Left ventricle myocardium inferior (tissue), 1 donor: ENCODE results near the gene ZSCAN10. TPM values are rescaled to one million over a fixed set of nuclear protein-coding genes. Genes with fewer than 3 reads are reported as not detected.
A peak's percentile ranks its signal among the peaks of the same experiment; 100 is the strongest.

Experiments used
- DNase-seq: peaks from one replicate; pipeline ENCODE4 v3.0.0-alpha.2; 2020
- H3K27ac ChIP-seq: fragments of 200-600 bp; replicated peaks from 2 replicates; pipeline ENCODE4 v1.8.0; 2021
- H3K27me3 ChIP-seq: fragments of 200-600 bp; 2 replicates; pipeline ENCODE4 v1.8.0; 2021; ENCODE audit warnings: low read depth
- H3K36me3 ChIP-seq: fragments of 200-600 bp; 2 replicates; pipeline ENCODE4 v1.8.0; 2021
- H3K4me1 ChIP-seq: fragments of 200-600 bp; 2 replicates; pipeline ENCODE4 v1.8.0; 2021
- H3K4me3 ChIP-seq: fragments of 200-600 bp; 2 replicates; pipeline ENCODE4 v1.8.0; 2021; ENCODE audit warnings: mild to moderate bottlenecking, moderate library complexity
- H3K9me3 ChIP-seq: fragments of 200-600 bp; replicated peaks from 2 replicates; pipeline ENCODE4 v1.8.0; 2021
- intact Hi-C: fragments of 100-400 bp; cut with micrococcal nuclease; formaldehyde crosslinking; loops from one replicate; pipeline ENCODE4 v1.11.0; 2022
- total RNA-seq: library from RNA; stranded (reverse); fragmentation: NEBNext Ultra II Directional; extraction: Animal tissue kit (Norgen Biotek cat#: 25700); gene quantifications from one replicate; pipeline ENCODE4 v1.2.1, GENCODE V29; 2021
- TF ChIP-seq, protein P1 (sequence below): fragments of 200-600 bp; IDR thresholded peaks from 2 replicates; pipeline ENCODE4 v1.8.0; 2021; ENCODE audit warnings: antibody characterized with exemption, mild to moderate bottlenecking, borderline replicate concordance
- donor health status: DM: no; HTN: yes; CAD: no; lungs with severe emphysema.

Gene ZSCAN10
- total RNA-seq, 1 donor from 2014 or later, result not detected

- H3K4me3 ChIP-seq, result no peak overlapping the region
- intact Hi-C loops, result no loop called here
- peaks cover 27% of the 10 kb centered on the region for H3K27me3 ChIP-seq
- H3K36me3 ChIP-seq, result no peaks in the 10 kb centered on the region
- DNase-seq, result no peak
- no peaks in the 10 kb centered on the region for H3K9me3 ChIP-seq
- TF ChIP-seq, protein P1, sequence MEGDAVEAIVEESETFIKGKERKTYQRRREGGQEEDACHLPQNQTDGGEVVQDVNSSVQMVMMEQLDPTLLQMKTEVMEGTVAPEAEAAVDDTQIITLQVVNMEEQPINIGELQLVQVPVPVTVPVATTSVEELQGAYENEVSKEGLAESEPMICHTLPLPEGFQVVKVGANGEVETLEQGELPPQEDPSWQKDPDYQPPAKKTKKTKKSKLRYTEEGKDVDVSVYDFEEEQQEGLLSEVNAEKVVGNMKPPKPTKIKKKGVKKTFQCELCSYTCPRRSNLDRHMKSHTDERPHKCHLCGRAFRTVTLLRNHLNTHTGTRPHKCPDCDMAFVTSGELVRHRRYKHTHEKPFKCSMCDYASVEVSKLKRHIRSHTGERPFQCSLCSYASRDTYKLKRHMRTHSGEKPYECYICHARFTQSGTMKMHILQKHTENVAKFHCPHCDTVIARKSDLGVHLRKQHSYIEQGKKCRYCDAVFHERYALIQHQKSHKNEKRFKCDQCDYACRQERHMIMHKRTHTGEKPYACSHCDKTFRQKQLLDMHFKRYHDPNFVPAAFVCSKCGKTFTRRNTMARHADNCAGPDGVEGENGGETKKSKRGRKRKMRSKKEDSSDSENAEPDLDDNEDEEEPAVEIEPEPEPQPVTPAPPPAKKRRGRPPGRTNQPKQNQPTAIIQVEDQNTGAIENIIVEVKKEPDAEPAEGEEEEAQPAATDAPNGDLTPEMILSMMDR, result no peak
- peaks cover 32% of the 10 kb centered on the region for H3K4me1 ChIP-seq
- peak overlapping the region; percentile 92 for H3K27ac ChIP-seq
Measured at GRCh38 chr16:3088925-3089716, 10.0 kb downstream of the ZSCAN10 start.

DNA sequence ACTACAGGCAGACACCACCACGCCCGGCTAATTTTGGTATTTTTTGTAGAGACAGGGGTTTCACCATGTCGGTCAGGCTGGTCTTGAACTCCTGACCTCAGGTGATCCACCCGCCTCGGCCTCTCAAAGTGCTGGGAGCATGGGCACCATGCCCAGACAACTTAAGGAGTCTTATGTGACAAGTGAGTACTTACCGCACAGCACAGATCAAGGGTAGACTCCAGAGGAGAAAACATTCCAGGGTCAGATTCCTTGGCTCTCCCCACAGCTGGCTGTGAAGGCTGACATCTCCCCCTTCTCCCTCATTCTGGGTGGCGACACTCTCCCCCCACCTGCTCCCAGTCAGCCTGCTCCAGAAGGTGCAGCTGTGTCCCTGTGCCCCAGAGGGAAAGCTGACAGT lies 10.6 kb downstream of the ZSCAN10 start:
- Histone ChIP-seq H3K4me1 (peaks cover 32% of the 10 kb centered on the region), H3K36me3 (no peaks in the 10 kb centered on the region), H3K9me3 (no peaks in the 10 kb centered on the region), H3K4me3 (no peak overlapping the region), H3K27me3 (peaks cover 22% of the 10 kb centered on the region), H3K27ac (peak overlapping the region; percentile 92)
- intact Hi-C loops, result no loop called here
- TF ChIP-seq, protein P1, result no peak
- DNase-seq, result no peak

DNA sequence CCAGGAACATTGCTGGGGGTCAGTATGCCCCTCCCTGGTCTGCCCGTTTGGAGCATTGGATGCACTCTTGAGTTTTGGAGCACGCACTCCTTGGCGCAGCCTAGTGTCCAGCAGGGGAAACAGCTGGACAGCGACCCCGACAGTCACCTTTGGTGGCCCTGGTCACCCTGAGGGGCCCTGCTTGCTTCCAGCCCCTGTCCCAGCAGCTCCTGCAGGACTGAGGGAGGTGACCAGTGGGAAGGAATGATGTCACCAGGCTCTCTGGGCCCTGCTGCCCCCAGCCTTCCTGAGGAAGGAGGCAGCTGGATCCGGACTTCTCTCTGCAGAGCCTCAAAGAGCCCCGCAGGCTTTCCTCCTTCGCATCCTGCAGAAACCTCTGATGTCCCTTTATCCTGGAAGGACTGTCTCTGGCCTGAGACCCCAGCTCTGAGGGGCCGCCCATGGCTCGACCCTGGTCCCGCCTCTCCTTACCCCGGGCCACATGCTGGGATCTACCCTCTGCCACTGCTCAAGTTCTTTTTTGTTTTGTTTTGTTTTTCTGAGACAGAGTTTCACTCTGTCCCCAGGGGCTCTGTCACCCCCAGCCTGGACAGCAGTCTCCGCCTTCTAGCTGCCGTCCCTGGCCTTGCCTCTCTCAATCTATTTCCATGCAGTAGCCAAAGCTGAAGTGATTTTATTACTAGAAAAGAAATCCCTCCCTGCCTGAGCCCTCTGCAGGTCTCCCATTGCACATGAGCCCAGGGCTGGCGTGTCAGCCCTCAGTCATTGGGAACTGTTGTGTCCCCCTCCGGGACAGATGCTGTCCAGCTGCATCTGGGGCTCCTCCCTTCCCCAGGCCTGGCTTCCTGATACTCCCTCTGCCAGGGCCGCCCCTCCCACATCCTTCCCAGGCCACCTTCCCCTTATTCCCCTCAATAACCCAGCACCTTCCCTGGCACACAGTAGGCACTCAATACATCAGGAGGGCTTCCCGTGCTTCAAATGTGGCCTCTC lies 11.6 kb downstream of the ZSCAN10 start:
- H3K4me1 ChIP-seq, result peaks cover 32% of the 10 kb centered on the region
- H3K27ac ChIP-seq, result peak overlapping the region; percentile 92
- DNase-seq, result peak; percentile 46
- H3K36me3 ChIP-seq, result no peaks in the 10 kb centered on the region
- H3K9me3 ChIP-seq, result no peaks in the 10 kb centered on the region
- peaks cover 18% of the 10 kb centered on the region for H3K27me3 ChIP-seq
- H3K4me3 ChIP-seq, result peak overlapping the region; percentile 63
- intact Hi-C loops, result no loop called here
- TF ChIP-seq, protein P1, result no peak

GRCh38 chr16:3086596-3087242 lies 12.4 kb downstream of the ZSCAN10 start:
- DNase-seq, result no peak

More at GRCh38 chr16:3086596-3087242, 12.4 kb downstream of the ZSCAN10 start:
- Histone ChIP-seq H3K27ac (peak overlapping the region; percentile 92), H3K27me3 (peaks cover 10% of the 10 kb centered on the region), H3K9me3 (no peaks in the 10 kb centered on the region), H3K4me1 (peaks cover 32% of the 10 kb centered on the region), H3K4me3 (peak overlapping the region; percentile 63), H3K36me3 (no peaks in the 10 kb centered on the region)
- TF ChIP-seq, protein P1, result no peak
- intact Hi-C loops, result no loop called here
